Stimulated activated CD8-positive, alpha-beta memory T cell treated with anti-CD3 and anti-CD28 coated beads, Interleukin-7, amount 100 ng/mL, for 24 hours (primary cell): ENCODE measurements around the gene ZNF492.
"Not testable (repeated sequence)": the region's sequence is repeated elsewhere in the genome, so short reads cannot be mapped to it uniquely, and the experiment has no call there.

Experiments
- DNase-seq: peaks from one replicate; pipeline ENCODE4 v3.0.0-alpha.2; 2020; ENCODE audit warnings: low read depth

The ZNF492 gene

GRCh38 chr19:22633706-22634449 lies at the start of gene ZNF492:
TSS of gene ZNF492 (plus strand) at chr19:22634324. CDS start at chr19:22653400, 19,076 bp downstream.
- peak; percentile 57 for DNase-seq

- no peak for DNase-seq
These were observed 38.7 kb upstream of the ZNF492 start for GRCh38 chr19:22595422-22595821.

DNA sequence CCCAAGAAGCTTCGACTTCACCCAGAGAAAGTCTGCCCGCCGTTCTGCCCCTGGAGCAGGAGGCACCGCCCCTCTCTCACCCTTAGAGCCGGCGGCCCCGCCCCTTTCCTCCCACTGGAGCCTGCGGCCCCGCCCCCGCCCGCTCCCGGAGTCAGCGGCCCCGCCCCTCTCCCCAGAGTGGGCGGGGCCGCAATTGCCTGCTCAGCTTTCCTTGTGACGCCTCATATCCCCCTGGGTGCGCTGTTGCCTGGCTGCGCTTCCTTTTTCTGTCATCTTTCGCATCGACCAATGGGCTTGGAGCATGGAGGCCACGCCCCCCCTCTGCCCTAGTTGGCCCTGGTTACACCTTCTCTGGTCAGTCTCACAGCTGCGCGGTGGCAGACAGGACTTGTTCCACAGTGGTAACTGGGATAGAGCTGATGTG lies 38.2 kb upstream of the ZNF492 start:
- no peak for DNase-seq

DNA sequence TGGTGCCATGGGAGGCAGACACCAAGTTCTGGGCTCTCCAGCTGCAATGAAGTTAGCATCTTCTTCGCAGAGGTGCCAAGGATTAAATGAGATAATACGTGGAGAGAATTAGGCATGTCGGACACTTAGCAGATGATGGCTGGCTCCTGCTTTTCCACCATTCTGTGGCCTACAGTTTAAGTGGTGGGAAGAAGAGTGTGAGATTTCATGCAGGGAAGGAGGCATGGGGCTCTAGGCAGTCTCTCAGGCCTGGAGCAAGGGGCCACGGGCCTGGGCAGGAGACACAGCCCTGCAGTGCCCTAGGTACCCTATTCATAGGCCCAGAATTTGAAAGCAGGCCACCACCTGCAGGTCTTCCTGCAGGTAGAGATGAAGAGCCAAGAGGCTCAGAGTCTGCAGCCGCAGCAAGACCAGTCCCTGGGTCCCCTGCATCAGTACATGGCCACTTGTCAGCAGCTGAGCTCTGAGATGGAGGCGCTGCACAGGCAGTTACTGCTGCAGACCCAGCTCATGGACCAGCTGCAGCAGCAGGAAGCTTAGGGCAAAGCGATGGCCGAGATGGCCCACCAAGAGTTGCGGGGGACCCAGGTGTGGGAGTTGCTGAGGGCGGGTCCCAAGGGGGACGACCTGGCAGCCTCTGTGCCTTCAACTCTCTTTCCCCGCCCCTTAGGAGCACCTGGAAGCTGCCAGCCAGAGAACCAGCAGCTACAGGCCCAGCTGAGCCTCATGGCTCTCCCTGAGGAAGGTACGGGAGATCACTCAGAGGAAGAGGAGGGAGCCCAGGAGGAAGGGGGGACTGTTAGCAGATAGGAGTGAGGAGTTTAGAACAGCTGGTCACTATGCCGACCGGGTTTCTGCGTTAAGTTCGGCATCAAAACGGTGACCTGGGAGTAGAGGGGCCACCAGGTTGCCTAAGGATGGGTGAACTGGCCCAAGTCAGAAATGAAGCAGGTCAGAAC lies 33.2 kb upstream of the ZNF492 start:
- no peak for DNase-seq

GRCh38 chr19:22601906-22602630 lies 32.1 kb upstream of the ZNF492 start:
- DNase-seq = no peak

DNA sequence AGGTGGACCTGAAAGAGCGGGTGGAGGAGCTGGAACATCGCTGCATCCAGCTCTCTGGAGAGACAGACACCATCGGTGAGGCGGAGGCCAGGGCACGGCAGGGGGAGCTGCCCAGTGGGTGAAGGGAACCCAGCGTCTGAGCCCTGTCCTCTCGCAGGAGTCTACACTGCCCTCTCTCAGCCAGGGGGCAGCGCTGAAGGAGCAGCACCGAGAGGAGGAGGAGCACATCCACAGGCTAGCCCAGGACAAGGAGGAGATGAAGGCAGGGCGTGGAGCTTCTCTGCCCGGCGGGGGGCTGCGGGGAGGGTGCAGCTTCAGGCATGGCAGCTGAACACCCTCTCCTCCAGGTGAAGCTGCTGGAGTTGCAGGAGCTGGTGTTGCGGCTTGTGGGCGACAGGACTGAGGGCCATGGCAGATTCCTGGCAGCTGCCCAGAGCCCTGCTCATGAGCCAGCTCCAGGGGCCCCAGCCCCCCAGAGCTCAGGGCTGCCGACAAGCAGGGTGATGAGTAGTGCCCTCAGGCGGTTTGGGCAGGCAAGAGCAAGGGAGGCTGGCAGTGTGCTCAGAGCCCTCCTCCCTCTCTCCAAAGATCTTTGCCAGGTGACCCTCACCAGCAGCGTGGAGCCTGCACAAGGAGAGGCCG lies 31.4 kb upstream of the ZNF492 start:
- no peak for DNase-seq

DNA sequence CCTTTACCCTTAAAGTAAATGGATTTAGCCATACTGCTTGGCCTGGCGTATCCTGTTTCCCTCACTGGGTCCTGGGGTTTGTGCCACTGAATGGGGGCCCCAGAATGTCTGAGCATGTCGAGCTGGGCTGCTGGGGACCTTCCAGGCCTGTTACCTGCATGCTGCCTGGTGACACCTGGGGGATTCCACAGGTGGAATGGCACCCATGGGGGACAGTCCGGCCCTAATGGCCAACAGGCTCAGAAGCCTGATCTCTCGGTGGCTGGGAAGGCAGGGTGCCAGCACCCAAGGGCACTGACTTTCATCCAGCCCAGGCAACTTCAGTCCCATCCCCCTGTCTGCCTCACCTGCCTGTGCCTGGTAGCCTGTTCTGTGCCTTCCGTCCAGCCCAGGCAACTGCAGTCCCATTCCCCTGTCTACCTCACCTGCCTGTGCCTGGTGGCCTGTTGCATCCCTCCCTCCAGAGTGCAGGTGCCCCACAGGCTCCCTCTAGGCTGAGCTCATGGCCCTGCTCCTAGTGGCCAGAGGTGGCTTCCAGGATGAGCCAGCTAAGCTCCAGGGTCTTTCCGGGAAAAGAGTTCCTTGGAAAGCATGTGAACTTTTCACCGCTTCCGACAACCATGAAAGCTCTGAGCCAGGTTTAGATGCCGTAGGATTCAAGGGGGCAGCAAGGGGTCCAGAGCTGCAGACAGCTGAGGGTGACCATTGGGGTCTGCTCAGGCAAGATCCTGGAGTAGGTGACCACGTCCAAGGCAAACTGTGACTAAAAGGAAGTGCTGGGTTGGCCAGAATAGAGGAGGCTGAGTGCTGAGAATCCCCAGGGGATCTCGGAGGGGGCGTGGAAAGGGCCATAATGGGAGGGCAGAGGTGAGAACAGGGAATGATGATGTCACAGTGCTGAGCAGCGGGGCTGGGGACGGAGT lies 30.3 kb upstream of the ZNF492 start:
- no peak for DNase-seq

- DNase-seq = no peak
These were observed 29.4 kb upstream of the ZNF492 start for GRCh38 chr19:22604571-22605274.

GRCh38 chr19:22605275-22606211 lies 28.6 kb upstream of the ZNF492 start:
- DNase-seq = no peak

GRCh38 chr19:22606212-22606553 lies 27.9 kb upstream of the ZNF492 start:
- DNase-seq = no peak

- no peak for DNase-seq
These were observed 27.0 kb upstream of the ZNF492 start for GRCh38 chr19:22606954-22607652.

DNA sequence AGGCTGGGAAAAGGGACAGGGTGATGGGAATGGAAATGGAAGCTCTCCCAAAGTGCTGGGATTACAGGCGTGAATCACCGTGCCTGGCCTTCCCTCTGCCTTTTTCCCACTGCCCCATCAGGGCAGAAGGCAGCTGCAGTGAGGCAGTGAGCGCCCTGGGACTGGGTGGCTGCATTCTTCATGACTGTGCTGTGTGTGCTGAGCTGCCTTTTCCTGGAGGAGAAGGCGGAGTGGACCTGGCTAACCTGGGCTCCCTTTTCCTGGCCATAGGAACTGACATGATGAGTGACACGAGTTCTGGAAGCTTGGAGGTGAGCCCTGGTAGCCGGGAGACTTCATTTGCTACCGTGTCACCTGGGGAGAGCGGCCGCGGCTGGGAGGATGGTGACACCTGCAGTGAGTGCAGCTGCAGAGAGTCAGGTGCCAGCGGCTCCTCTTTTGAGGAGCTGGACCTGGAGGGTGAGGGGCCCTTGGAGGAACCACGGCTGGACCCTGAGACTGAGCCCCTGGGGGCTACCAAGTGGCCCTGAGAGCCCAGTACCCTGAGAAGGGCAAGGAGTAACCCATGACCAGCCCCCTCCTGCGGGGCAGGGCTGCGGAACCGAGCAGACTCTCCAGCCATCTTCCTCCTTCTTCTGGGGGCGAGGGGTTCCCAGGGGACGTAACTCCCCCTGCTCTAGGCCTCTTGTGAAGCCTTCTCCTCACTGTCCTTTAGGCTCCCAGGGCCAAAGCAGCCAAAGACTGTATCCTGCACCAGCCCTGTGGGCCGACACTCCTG lies 26.3 kb upstream of the ZNF492 start:
- no peak for DNase-seq

DNA sequence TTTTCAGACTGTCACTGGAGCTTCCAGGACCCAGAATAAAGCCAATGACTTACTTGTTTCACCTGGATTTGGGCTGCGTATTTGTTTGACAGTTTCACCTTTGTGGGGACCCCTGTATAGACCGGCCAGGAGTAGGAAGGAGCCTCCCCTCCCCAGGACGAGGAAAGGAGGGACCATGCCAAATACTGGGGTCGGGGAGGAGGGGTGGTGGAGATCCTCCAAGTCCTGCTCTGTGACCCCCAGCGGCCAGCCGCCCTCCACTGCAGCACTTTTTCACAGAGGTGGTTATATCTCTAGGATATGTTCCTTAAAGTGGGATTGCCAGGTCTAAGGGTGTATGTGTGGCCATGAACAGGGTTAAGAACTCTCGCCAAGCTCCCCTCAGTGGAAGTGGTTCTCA lies 25.7 kb upstream of the ZNF492 start:
- DNase-seq = no peak

- DNase-seq = no peak
These were observed 24.5 kb upstream of the ZNF492 start for GRCh38 chr19:22609630-22610029.

- no peak for DNase-seq
These were observed 24.0 kb upstream of the ZNF492 start for GRCh38 chr19:22610121-22610520.

- DNase-seq = no peak
These were observed 21.8 kb upstream of the ZNF492 start for GRCh38 chr19:22612316-22612715.

DNA sequence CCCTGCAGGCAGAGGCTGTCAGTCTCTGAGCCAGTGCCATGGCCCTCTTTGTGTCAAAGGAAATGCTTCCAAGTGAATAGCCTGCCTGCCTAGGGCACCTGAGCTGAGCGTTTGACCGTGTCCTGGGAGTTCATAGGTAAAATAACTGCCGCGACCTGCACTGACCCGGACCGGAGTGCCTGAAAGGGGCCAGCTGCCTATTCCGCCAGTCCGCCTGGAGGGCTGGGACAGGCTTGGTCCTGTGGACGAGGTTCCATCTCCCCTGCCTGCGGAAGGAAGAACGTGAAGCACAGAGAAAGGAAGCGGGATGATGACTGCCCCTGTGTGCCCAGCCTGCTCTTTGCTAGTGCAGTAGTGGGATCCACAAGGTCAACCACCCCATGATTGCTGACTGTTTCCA lies 17.5 kb upstream of the ZNF492 start:
- DNase-seq = no peak

DNA sequence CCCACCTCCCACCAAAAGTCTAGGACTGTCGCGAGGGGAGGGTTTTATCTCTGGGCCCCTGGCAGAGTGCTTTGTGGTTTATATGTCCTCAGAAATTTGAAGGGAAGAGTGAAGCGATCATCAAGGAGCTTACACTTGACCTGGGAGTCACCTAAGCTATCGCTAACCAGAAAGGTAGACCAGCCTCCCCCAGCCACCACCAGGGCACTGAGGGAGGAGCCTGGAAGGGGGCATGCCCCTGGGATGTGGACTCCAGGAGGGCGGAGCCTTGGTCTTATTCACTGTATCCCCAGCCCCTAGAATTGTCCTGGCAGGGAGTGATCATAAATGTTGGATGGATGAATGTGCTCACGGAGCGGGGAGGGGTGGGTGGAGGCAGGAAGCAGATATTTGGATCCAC lies 16.9 kb upstream of the ZNF492 start:
- not testable (repeated sequence) for DNase-seq
